Psoas muscle (tissue), 8 donors: ENCODE measurements around the gene DIP2C. TPM values are rescaled to one million over a fixed set of nuclear protein-coding genes. Genes with fewer than 3 reads are reported as not detected.

Experiments
- ATAC-seq, 4 donors: fragments of 200-7000 bp; cut with Tn5 transposase; one replicate each; pipeline ENCODE4 v1.9.1; 2020; ENCODE audit warnings: moderate library complexity in 3 of 4, mild to moderate bottlenecking in 2 of 4
- DNase-seq, 2 donors: peaks; one replicate each; pipeline ENCODE4 v3.0.0-alpha.2; 2020
- H3K27ac ChIP-seq: fragments of 200-600 bp; one replicate; pipeline ENCODE4 v1.8.0; 2022
- H3K27me3 ChIP-seq, 3 donors: fragments of 200-600 bp in 1 of 3; one replicate each; pipeline versions ENCODE4 v1.6.1 to v1.8.0; 2013 to 2022; ENCODE audit warnings: low read length in 2 of 3, mild to moderate bottlenecking in 2 of 3, moderate library complexity in 1 of 3; ENCODE audit not compliant: insufficient read depth in 3 of 3
- H3K36me3 ChIP-seq, 2 donors: fragments of 200-600 bp in 1 of 2; one replicate each; pipeline versions ENCODE4 v1.6.1 to v1.8.0; 2013 to 2022; ENCODE audit warnings: low read depth in 1 of 2, mild to moderate bottlenecking in 1 of 2, moderate library complexity in 1 of 2; ENCODE audit not compliant: insufficient read depth in 1 of 2
- H3K4me1 ChIP-seq: fragments of 200-600 bp; one replicate; pipeline ENCODE4 v1.8.0; 2022
- H3K4me3 ChIP-seq: fragments of 200-600 bp; one replicate; pipeline ENCODE4 v1.8.0; 2022; ENCODE audit warnings: mild to moderate bottlenecking
- H3K9me3 ChIP-seq: fragments of 200-600 bp; one replicate; pipeline ENCODE4 v1.8.0; 2022
- CTCF ChIP-seq: fragments of 200-600 bp; IDR thresholded peaks from one replicate; pipeline ENCODE4 v1.8.0; 2022; ENCODE audit warnings: antibody characterized with exemption
- WGBS, 3 donors: extraction: QIAGEN DNeasy Blood & Tissue Kit; methylation state at CpG; one replicate each; pipeline versions ENCODE4 v1.1.6 to v1.1.7; 2013; 5-methylcytosine and 5-hydroxymethylcytosine counted together
- intact Hi-C, 2 donors: fragments of 100-400 bp; cut with DNase I; formaldehyde crosslinking; loops; one replicate each; pipeline versions ENCODE4 v1.11.0 to v1.14.2; 2022
- polyA plus RNA-seq, 3 donors: library from polyadenylated mRNA; stranded (reverse); fragments of 200-250 nt; gene quantifications; one replicate each; pipeline ENCODE4 v1.2.3, GENCODE V29; 2013
- total RNA-seq, 4 donors: library from RNA; stranded (reverse); fragmentation: NEBNext Ultra II Directional in 2 of 4; extraction: Animal tissue kit (Norgen Biotek cat#: 25700) in 2 of 4; gene quantifications; one replicate each; pipeline versions ENCODE4 v1.2.1 to v1.2.4, GENCODE V29; 2021 to 2023
- donor health status: healthy with polysubstance abuse.
- donor health status: DM: no; HTN: no; CAD: no; lungs with moderate emphysema.
- donor health status: Bipolar disorder and iron deficiency.
- donor health status: healthy.
- donor health status: DM: yes; HTN: yes; CAD: no.
- donor health status: DM: no; HTN: no; CAD: no.
- donor health status: DM: no; HTN: no; CAD: no.
- donor health status: DM: yes; HTN: yes; CAD: no.

The DIP2C gene
- total and polyA plus RNA-seq, 7 donors: 7.7 to 32.0 (median 25.0) TPM

GRCh38 chr10:716821-717220, 27.4 kb upstream of the DIP2C start:
- Histone ChIP-seq H3K27ac (no peak overlapping the region), H3K4me1 (no peaks in the 10 kb centered on the region), H3K4me3 (no peak overlapping the region), H3K9me3 (peaks cover 15% of the 10 kb centered on the region), H3K36me3 (no peaks in the 10 kb centered on the region), H3K27me3 (no peaks in the 10 kb centered on the region)
- no peak for DNase-seq
- intact Hi-C loops: loop anchor here in 1 of 2 donors (10.0 kb wide), 1 partner anchor 48 kb away; no protein-coding TSS in a partner anchor
- ATAC-seq: no peak
- WGBS, 3 donors: 70 to 72% (median 70%) methylated on average over 5 of the region's 5 CpGs
- TF ChIP-seq CTCF: no peak

- Histone ChIP-seq H3K36me3 (no peaks in the 10 kb centered on the region), H3K27ac (no peak overlapping the region), H3K27me3 (no peaks in the 10 kb centered on the region), H3K9me3 (peaks cover 15% of the 10 kb centered on the region), H3K4me3 (no peak overlapping the region), H3K4me1 (no peaks in the 10 kb centered on the region)
- ATAC-seq (no peak), DNase-seq (no peak)
- WGBS, 3 donors: 81 to 87% (median 85%) methylated on average over 3 of the region's 3 CpGs
- no peak for TF ChIP-seq CTCF
- intact Hi-C loops: loop anchor here in 1 of 2 donors (10.0 kb wide), 1 partner anchor 51 kb away; no protein-coding TSS in a partner anchor
These were observed 24.7 kb upstream of the DIP2C start for GRCh38 chr10:714214-714613.

DNA sequence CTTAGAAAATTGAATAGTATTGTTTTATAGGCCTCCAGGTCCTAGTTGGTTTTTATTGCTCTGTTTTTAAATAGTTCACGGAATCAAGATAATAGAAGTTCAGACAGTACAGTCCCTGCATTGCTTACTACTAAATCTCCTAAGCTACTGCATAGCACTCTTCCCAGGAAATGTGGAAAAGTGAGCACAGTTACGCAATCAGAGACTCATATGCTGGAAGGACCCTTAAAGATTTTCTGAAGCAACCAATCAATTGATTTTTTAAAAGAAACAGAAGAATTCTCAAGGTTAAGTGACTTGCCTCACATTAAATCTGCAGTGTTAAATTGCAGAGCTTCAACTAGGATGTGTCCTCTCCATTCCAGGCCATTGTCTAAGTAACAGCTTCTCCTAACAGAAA, 23.1 kb upstream of the DIP2C start:
- no peaks in the 10 kb centered on the region for H3K36me3 ChIP-seq
- peaks cover 15% of the 10 kb centered on the region for H3K9me3 ChIP-seq
- DNase-seq: no peak
- no peak overlapping the region for H3K4me3 ChIP-seq
- intact Hi-C loops: loop anchor here in 1 of 2 donors (10.0 kb wide), 1 partner anchor 52 kb away; no protein-coding TSS in a partner anchor
- H3K27ac ChIP-seq: no peak overlapping the region
- no peaks in the 10 kb centered on the region for H3K4me1 ChIP-seq
- 92 to 97% (median 92%) methylated on average over 2 of the region's 2 CpGs for WGBS, 3 donors
- H3K27me3 ChIP-seq: no peaks in the 10 kb centered on the region
- TF ChIP-seq CTCF: no peak
- ATAC-seq: no peak

- TF ChIP-seq CTCF: no peak
- Histone ChIP-seq H3K4me3 (no peak overlapping the region), H3K27ac (no peak overlapping the region), H3K9me3 (peaks cover 15% of the 10 kb centered on the region), H3K4me1 (no peaks in the 10 kb centered on the region), H3K36me3 (no peaks in the 10 kb centered on the region), H3K27me3 (no peaks in the 10 kb centered on the region)
- 94 to 95% (median 94%) methylated on average over 5 of the region's 5 CpGs for WGBS, 3 donors
- intact Hi-C loops: loop anchor here in 1 of 2 donors (10.0 kb wide), 1 partner anchor 53 kb away; no protein-coding TSS in a partner anchor
- no peak for ATAC-seq
- no peak for DNase-seq
These were observed 22.6 kb upstream of the DIP2C start for GRCh38 chr10:712089-712488.

DNA sequence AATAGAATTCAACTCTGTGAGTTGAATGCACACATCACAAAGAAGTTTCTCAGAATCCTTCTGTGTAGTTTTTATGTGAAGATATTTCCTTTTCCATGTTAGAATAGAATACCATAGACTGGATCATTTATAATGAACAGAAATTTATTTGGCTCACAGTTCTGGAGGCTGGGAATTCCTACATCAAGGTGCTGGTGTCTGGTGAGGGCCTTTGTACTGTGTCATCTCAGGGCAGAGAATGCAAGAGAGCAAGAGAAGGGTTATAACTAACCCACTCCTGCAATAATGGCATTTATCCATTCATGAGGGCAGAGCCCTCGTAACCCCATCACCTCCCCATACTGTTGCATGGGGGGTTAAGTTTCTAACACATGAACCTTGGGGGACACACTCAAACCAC, 18.4 kb upstream of the DIP2C start:
- DNase-seq: no peak
- ATAC-seq: no peak
- Histone ChIP-seq H3K9me3 (no peaks in the 10 kb centered on the region), H3K4me1 (no peaks in the 10 kb centered on the region), H3K27ac (no peak overlapping the region), H3K27me3 (no peaks in the 10 kb centered on the region), H3K36me3 (no peaks in the 10 kb centered on the region), H3K4me3 (no peak overlapping the region)
- 83 to 96% (median 91%) methylated on average over 1 of the region's 1 CpG for WGBS, 3 donors
- no peak for TF ChIP-seq CTCF
- intact Hi-C loops: no loop called here
